GM23338 (cell line): ENCODE measurements around the gene UBTD1. TPM values are rescaled to one million over a fixed set of nuclear protein-coding genes. Genes with fewer than 3 reads are reported as not detected.

Experiments
- ATAC-seq: fragments of 200-7000 bp; cut with Tn5 transposase; 3 replicates; pipeline ENCODE4 v1.9.1; 2020
- DNase-seq: peaks from one replicate; pipeline ENCODE4 v3.0.0-alpha.2; 2015; ENCODE audit warnings: low spot score
- H2AFZ ChIP-seq: fragments of 200-600 bp; sonication (generic); 2 replicates; pipeline ENCODE4 v1.8.0; 2016; ENCODE audit warnings: antibody characterized with exemption, mild to moderate bottlenecking, moderate library complexity
- H3F3A ChIP-seq: fragments of 200-600 bp; sonication (generic); replicated peaks from 2 replicates; pipeline ENCODE4 v1.8.0; 2017; ENCODE audit warnings: antibody characterized with exemption, mixed run types, low read depth
- H3K27ac ChIP-seq: fragments of 200-600 bp; sonication (generic); 2 replicates; pipeline ENCODE4 v1.6.1; 2016; ENCODE audit warnings: low read depth
- H3K27me3 ChIP-seq: fragments of 200-600 bp; sonication (generic); 2 replicates; pipeline ENCODE4 v1.8.0; 2016; ENCODE audit warnings: mild to moderate bottlenecking, mixed run types, moderate library complexity; ENCODE audit not compliant: insufficient read depth
- H3K36me3 ChIP-seq: fragments of 200-600 bp; sonication (generic); 2 replicates; pipeline ENCODE4 v1.8.0; 2016; ENCODE audit warnings: mild to moderate bottlenecking; ENCODE audit not compliant: insufficient read depth
- H3K4me1 ChIP-seq: fragments of 200-600 bp; sonication (generic); 2 replicates; pipeline ENCODE4 v1.8.0; 2016; ENCODE audit warnings: mild to moderate bottlenecking, moderate library complexity; ENCODE audit not compliant: insufficient read depth
- H3K4me2 ChIP-seq: fragments of 200-600 bp; sonication (generic); 2 replicates; pipeline ENCODE4 v1.7.1; 2017; ENCODE audit warnings: mixed run types
- H3K4me3 ChIP-seq: fragments of 200-600 bp; sonication (generic); 2 replicates; pipeline ENCODE4 v1.6.1; 2016; ENCODE audit warnings: mixed run types
- H3K79me2 ChIP-seq: fragments of 200-600 bp; sonication (generic); replicated peaks from 2 replicates; pipeline ENCODE4 v1.8.0; 2017; ENCODE audit warnings: mild to moderate bottlenecking; ENCODE audit not compliant: insufficient read depth
- H3K9me2 ChIP-seq: fragments of 200-600 bp; sonication (generic); 2 replicates; pipeline ENCODE4 v1.8.0; 2017; ENCODE audit not compliant: insufficient read depth
- H4K20me1 ChIP-seq: fragments of 200-600 bp; sonication (generic); replicated peaks from 2 replicates; pipeline ENCODE4 v1.8.0; 2017; ENCODE audit warnings: mild to moderate bottlenecking; ENCODE audit not compliant: insufficient read depth
- H3K27ac Mint-ChIP-seq: 2 replicates; pipeline ENCODE4 v1.8.0; 2020; ENCODE audit warnings: inconsistent platforms, mild to moderate bottlenecking, moderate library complexity, mixed read lengths
- H3K27me3 Mint-ChIP-seq: 3 replicates; pipeline ENCODE4 v1.8.0; 2022; ENCODE audit warnings: low read depth, mild to moderate bottlenecking, moderate library complexity, mixed read lengths, inconsistent platforms; ENCODE audit not compliant: insufficient read depth, poor library complexity
- H3K36me3 Mint-ChIP-seq: 3 replicates; pipeline ENCODE4 v1.8.0; 2021; ENCODE audit warnings: low read depth, mild to moderate bottlenecking, inconsistent platforms, moderate library complexity, mixed read lengths
- H3K4me1 Mint-ChIP-seq: 3 replicates; pipeline ENCODE4 v1.8.0; 2020; ENCODE audit warnings: mild to moderate bottlenecking, inconsistent platforms, mixed read lengths
- H3K4me3 Mint-ChIP-seq: 3 replicates; pipeline ENCODE4 v1.8.0; 2021; ENCODE audit warnings: moderate library complexity, mild to moderate bottlenecking, inconsistent platforms, mixed read lengths
- H3K9me3 Mint-ChIP-seq: 3 replicates; pipeline ENCODE4 v1.8.0; 2020; ENCODE audit warnings: moderate library complexity, mild to moderate bottlenecking, inconsistent platforms, mixed read lengths
- CREB1 ChIP-seq: fragments of 250-450 bp; sonication (Bioruptor Pico); IDR thresholded peaks from 2 replicates; pipeline ENCODE4 v1.5.0; 2020; ENCODE audit warnings: low read depth, mild to moderate bottlenecking, moderate library complexity
- EZH2 ChIP-seq: fragments of 200-600 bp; sonication (generic); IDR thresholded peaks from one replicate; pipeline ENCODE4 v1.8.0; 2017; ENCODE audit warnings: antibody characterized with exemption, mild to moderate bottlenecking, low read depth; ENCODE audit not compliant: unreplicated experiment
- EZH2phosphoT487 ChIP-seq: fragments of 200-600 bp; sonication (generic); IDR thresholded peaks from one replicate; pipeline ENCODE4 v1.8.1; 2018; ENCODE audit warnings: antibody characterized with exemption; ENCODE audit not compliant: unreplicated experiment
- JUNB ChIP-seq: IDR thresholded peaks from one replicate; pipeline ENCODE4 v1.6.1; 2016; ENCODE audit warnings: antibody characterized with exemption; ENCODE audit not compliant: unreplicated experiment
- NANOG ChIP-seq: IDR thresholded peaks from 2 replicates; pipeline ENCODE4 v1.6.1; 2016; ENCODE audit warnings: antibody characterized with exemption, borderline replicate concordance
- POLR2AphosphoS5 ChIP-seq: IDR thresholded peaks from 2 replicates; pipeline ENCODE4 v1.6.1; 2016; ENCODE audit warnings: antibody characterized with exemption, low read depth
- STAT1 ChIP-seq: IDR thresholded peaks from one replicate; pipeline ENCODE4 v1.6.1; 2016; ENCODE audit warnings: antibody characterized with exemption; ENCODE audit not compliant: unreplicated experiment
- ZNF331 ChIP-seq: fragments of 250-450 bp; sonication (Bioruptor Pico); IDR thresholded peaks from 2 replicates; pipeline ENCODE4 v1.5.0; 2020; ENCODE audit warnings: low read depth, mild to moderate bottlenecking, moderate library complexity
- polyA plus RNA-seq: library from polyadenylated mRNA; unstranded; fragments of >200 nt; fragmentation: Nextera tagmentation; extraction: Ambion mirVana; gene quantifications from 2 replicates; pipeline ENCODE4 v1.2.1, GENCODE V29; 2016
- total RNA-seq: library from RNA; depleted of rRNA; stranded (reverse); fragments of >200 nt; shearing (Covaris generic); gene quantifications from 2 replicates; pipeline ENCODE4 v1.2.3, GENCODE V29; 2014
- TF ChIP-seq, protein P1 (sequence below), 2 experiments: fragments of 200-600 bp in 1 of 2; sonication (generic) in 1 of 2; conservative IDR thresholded peaks; 2 replicates each; pipeline versions ENCODE4 v1.5.1 to v1.6.1; 2016 to 2017; ENCODE audit warnings: antibody characterized with exemption in 2 of 2, low read depth in 2 of 2, mild to moderate bottlenecking in 2 of 2, moderate library complexity in 1 of 2
- TF ChIP-seq, protein P2 (sequence below): fragments of 250-450 bp; sonication (Bioruptor Pico); IDR thresholded peaks from 2 replicates; pipeline ENCODE4 v1.5.0; 2020; ENCODE audit warnings: mild to moderate bottlenecking, moderate library complexity
- TF ChIP-seq, protein P3 (sequence below): IDR thresholded peaks from 2 replicates; pipeline ENCODE4 v1.6.1; 2016; ENCODE audit warnings: antibody characterized with exemption

Gene UBTD1
- total and polyA plus RNA-seq, 2 experiments from 2014 or later = 17.3 to 29.0 TPM

DNA sequence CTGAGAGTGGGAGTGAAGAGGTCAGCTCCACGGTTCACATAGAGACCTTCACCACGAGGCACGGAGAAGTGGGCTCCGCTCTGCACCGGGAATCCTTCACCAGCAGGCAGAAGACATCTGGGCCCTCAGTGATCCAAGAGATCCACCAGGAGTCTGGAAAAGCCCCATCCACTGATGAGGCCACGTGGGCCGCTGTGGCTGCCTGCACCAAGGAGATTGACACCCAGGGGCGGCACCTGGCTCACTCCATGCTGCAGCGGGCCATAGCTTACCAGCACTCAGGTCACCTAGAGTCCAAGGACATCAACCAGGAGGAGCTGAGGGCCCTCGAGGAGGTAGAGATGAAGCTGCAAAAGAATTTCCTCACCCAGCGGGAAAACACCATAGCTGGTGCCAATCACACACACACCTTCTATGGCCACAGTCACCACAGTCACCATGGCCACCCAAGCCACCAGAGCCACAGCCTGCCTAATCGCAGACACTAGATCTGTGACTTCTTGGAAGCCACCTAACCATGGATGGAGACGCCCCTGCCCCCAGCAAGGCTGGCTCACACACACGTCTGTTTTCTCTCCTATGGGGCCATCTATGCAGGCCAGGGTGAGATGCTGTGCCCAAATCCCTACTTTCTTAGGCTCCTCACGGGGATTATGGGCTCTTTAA lies 91.5 kb downstream of the UBTD1 start (continued):
- TF ChIP-seq, protein P1, sequence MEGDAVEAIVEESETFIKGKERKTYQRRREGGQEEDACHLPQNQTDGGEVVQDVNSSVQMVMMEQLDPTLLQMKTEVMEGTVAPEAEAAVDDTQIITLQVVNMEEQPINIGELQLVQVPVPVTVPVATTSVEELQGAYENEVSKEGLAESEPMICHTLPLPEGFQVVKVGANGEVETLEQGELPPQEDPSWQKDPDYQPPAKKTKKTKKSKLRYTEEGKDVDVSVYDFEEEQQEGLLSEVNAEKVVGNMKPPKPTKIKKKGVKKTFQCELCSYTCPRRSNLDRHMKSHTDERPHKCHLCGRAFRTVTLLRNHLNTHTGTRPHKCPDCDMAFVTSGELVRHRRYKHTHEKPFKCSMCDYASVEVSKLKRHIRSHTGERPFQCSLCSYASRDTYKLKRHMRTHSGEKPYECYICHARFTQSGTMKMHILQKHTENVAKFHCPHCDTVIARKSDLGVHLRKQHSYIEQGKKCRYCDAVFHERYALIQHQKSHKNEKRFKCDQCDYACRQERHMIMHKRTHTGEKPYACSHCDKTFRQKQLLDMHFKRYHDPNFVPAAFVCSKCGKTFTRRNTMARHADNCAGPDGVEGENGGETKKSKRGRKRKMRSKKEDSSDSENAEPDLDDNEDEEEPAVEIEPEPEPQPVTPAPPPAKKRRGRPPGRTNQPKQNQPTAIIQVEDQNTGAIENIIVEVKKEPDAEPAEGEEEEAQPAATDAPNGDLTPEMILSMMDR (conservative IDR thresholded peaks at IDR 0.05; ENCODE audit: low read depth in 2 of 2) = no peak
- TF ChIP-seq JUNB (no peak), STAT1 (no peak), EZH2 (no peak)

DNA sequence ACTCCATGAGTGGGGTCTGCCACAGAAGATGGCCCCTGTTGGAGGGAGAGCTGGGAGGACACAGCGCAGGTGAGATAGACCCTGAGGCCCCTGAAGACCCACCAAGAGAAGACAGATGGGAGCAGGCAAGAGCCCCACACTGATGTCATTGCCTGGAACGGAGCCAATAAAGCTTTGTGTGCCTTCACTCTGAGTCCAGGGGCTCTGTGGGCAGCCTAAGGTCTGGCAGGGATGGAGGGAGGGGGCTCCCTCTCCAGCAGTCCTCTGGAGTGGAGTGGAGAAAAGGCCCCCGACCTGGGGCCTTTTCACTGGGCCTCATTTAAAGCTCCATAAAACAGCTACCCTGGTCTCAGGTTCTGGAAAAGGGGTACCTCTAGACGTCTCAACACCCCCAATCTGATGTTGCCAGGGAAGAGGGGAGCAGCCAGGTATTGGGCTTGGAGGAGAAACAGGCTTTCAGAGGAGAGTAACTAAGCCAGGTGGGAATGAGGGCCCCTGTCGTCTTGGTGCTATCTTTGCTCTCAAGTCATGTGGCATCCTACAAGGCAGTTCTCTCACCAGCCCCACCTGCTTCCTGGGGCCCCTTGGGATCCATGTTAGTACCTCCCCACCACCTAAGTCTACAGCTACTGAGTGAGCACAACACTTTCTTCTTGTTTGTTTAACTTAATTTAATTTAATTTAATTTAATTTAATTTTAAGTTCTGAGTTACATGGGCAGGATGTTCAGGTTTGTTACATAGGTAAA lies 92.2 kb downstream of the UBTD1 start:
- no peaks in the 10 kb centered on the region for H3K27me3 ChIP-seq
- no peak overlapping the region for H3K4me2 ChIP-seq
- H3K27ac ChIP-seq = no peak overlapping the region
- 0 out of 2 replicates have a peak, but pooled peaks cover 3% of the 10 kb centered on the region for H3K9me2 ChIP-seq
- no peaks in the 10 kb centered on the region for H3K9me3 Mint-ChIP-seq
- peaks cover 6% of the 10 kb centered on the region for H3K27me3 Mint-ChIP-seq
- no peaks in the 10 kb centered on the region for H3K36me3 Mint-ChIP-seq
- DNase-seq (no peak), ATAC-seq (no peak)
- H3K4me3 ChIP-seq = no peak overlapping the region
- no peaks in the 10 kb centered on the region for H3F3A ChIP-seq
- H2AFZ ChIP-seq = no peak overlapping the region
- H3K4me1 ChIP-seq = no peaks in the 10 kb centered on the region
- H3K79me2 ChIP-seq = no peaks in the 10 kb centered on the region
- no peak overlapping the region for H3K27ac Mint-ChIP-seq
- no peaks in the 10 kb centered on the region for H4K20me1 ChIP-seq
- no peak overlapping the region for H3K4me3 Mint-ChIP-seq
- H3K36me3 ChIP-seq = no peaks in the 10 kb centered on the region
- H3K4me1 Mint-ChIP-seq = no peaks in the 10 kb centered on the region
- TF ChIP-seq POLR2AphosphoS5 (no peak), STAT1 (no peak), EZH2phosphoT487 (no peak), CREB1 (no peak), EZH2 (no peak), ZNF331 (CRISPR knock-in tag) (no peak), NANOG (no peak)
- TF ChIP-seq, protein P2, sequence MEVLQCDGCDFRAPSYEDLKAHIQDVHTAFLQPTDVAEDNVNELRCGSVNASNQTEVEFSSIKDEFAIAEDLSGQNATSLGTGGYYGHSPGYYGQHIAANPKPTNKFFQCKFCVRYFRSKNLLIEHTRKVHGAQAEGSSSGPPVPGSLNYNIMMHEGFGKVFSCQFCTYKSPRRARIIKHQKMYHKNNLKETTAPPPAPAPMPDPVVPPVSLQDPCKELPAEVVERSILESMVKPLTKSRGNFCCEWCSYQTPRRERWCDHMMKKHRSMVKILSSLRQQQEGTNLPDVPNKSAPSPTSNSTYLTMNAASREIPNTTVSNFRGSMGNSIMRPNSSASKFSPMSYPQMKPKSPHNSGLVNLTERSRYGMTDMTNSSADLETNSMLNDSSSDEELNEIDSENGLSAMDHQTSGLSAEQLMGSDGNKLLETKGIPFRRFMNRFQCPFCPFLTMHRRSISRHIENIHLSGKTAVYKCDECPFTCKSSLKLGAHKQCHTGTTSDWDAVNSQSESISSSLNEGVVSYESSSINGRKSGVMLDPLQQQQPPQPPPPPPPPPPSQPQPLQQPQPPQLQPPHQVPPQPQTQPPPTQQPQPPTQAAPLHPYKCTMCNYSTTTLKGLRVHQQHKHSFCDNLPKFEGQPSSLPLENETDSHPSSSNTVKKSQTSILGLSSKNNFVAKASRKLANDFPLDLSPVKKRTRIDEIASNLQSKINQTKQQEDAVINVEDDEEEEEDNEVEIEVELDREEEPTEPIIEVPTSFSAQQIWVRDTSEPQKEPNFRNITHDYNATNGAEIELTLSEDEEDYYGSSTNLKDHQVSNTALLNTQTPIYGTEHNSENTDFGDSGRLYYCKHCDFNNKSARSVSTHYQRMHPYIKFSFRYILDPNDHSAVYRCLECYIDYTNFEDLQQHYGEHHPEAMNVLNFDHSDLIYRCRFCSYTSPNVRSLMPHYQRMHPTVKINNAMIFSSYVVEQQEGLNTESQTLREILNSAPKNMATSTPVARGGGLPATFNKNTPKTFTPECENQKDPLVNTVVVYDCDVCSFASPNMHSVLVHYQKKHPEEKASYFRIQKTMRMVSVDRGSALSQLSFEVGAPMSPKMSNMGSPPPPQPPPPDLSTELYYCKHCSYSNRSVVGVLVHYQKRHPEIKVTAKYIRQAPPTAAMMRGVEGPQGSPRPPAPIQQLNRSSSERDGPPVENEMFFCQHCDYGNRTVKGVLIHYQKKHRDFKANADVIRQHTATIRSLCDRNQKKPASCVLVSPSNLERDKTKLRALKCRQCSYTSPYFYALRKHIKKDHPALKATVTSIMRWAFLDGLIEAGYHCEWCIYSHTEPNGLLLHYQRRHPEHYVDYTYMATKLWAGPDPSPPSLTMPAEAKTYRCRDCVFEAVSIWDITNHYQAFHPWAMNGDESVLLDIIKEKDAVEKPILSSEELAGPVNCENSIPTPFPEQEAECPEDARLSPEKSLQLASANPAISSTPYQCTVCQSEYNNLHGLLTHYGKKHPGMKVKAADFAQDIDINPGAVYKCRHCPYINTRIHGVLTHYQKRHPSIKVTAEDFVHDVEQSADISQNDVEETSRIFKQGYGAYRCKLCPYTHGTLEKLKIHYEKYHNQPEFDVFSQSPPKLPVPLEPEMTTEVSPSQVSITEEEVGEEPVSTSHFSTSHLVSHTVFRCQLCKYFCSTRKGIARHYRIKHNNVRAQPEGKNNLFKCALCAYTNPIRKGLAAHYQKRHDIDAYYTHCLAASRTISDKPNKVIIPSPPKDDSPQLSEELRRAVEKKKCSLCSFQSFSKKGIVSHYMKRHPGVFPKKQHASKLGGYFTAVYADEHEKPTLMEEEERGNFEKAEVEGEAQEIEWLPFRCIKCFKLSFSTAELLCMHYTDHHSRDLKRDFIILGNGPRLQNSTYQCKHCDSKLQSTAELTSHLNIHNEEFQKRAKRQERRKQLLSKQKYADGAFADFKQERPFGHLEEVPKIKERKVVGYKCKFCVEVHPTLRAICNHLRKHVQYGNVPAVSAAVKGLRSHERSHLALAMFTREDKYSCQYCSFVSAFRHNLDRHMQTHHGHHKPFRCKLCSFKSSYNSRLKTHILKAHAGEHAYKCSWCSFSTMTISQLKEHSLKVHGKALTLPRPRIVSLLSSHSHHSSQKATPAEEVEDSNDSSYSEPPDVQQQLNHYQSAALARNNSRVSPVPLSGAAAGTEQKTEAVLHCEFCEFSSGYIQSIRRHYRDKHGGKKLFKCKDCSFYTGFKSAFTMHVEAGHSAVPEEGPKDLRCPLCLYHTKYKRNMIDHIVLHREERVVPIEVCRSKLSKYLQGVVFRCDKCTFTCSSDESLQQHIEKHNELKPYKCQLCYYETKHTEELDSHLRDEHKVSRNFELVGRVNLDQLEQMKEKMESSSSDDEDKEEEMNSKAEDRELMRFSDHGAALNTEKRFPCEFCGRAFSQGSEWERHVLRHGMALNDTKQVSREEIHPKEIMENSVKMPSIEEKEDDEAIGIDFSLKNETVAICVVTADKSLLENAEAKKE (CRISPR knock-in tag) = no peak
- TF ChIP-seq, protein P3, sequence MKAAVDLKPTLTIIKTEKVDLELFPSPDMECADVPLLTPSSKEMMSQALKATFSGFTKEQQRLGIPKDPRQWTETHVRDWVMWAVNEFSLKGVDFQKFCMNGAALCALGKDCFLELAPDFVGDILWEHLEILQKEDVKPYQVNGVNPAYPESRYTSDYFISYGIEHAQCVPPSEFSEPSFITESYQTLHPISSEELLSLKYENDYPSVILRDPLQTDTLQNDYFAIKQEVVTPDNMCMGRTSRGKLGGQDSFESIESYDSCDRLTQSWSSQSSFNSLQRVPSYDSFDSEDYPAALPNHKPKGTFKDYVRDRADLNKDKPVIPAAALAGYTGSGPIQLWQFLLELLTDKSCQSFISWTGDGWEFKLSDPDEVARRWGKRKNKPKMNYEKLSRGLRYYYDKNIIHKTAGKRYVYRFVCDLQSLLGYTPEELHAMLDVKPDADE = no peak
